GM19468 (cell line): Measurements from ENCODE around the gene USP24.

Experiments
- ATAC-seq: cut with Tn5 transposase; IDR thresholded peaks from one replicate; pipeline ENCODE4 v1.9.1; 2021; ENCODE audit warnings: mild to moderate bottlenecking, moderate library complexity, moderate number of reproducible peaks; ENCODE audit not compliant: unreplicated experiment; ENCODE audit errors: extremely low read depth

Gene USP24

GRCh38 chr1:55167224-55167871, 47.8 kb downstream of the USP24 start:
- no peak for ATAC-seq

GRCh38 chr1:55164906-55165305, 50.3 kb downstream of the USP24 start:
- ATAC-seq = no peak

- ATAC-seq = no peak
Observed at GRCh38 chr1:55159571-55159970, 55.6 kb downstream of the USP24 start.

GRCh38 chr1:55156608-55157007, 58.6 kb downstream of the USP24 start:
- ATAC-seq = no peak

GRCh38 chr1:55156093-55156492, 59.1 kb downstream of the USP24 start:
- no peak for ATAC-seq

GRCh38 chr1:55155522-55155921, 59.6 kb downstream of the USP24 start:
- no peak for ATAC-seq

GRCh38 chr1:55154616-55155015, 60.5 kb downstream of the USP24 start:
- ATAC-seq = no peak

GRCh38 chr1:55153031-55153430, 62.1 kb downstream of the USP24 start:
- no peak for ATAC-seq

GRCh38 chr1:55150880-55151588, 64.1 kb downstream of the USP24 start:
- ATAC-seq = no peak

GRCh38 chr1:55148676-55149075, 66.5 kb downstream of the USP24 start:
- no peak for ATAC-seq

- no peak for ATAC-seq
Observed at GRCh38 chr1:55147524-55147923, 67.6 kb downstream of the USP24 start.

GRCh38 chr1:55146781-55147180, 68.4 kb downstream of the USP24 start:
- ATAC-seq = no peak

GRCh38 chr1:55144886-55145285, 70.3 kb downstream of the USP24 start:
- ATAC-seq = no peak

- no peak for ATAC-seq
Observed at GRCh38 chr1:55143684-55144083, 71.5 kb downstream of the USP24 start.

GRCh38 chr1:55141295-55141893, 73.8 kb downstream of the USP24 start:
- no peak for ATAC-seq

- ATAC-seq = peak; percentile 56
Observed at GRCh38 chr1:55140546-55140983, 74.6 kb downstream of the USP24 start.

GRCh38 chr1:55140137-55140536, 75.0 kb downstream of the USP24 start:
- no peak for ATAC-seq

- no peak for ATAC-seq
Observed at GRCh38 chr1:55138823-55139222, 76.3 kb downstream of the USP24 start.

- no peak for ATAC-seq
Observed at GRCh38 chr1:55134152-55134808, 80.9 kb downstream of the USP24 start.

GRCh38 chr1:55131801-55132200, 83.4 kb downstream of the USP24 start:
- ATAC-seq = no peak

- no peak for ATAC-seq
Observed at GRCh38 chr1:55131218-55131617, 83.9 kb downstream of the USP24 start.
